Measurements from ENCODE around the gene PDGFD. TPM values are rescaled to one million over a fixed set of nuclear protein-coding genes. Genes with fewer than 3 reads are reported as not detected.

The PDGFD gene
- total RNA-seq (ENCODE audit: unreplicated experiment): 0.49 TPM
- long read RNA-seq: 0 reads

DNA sequence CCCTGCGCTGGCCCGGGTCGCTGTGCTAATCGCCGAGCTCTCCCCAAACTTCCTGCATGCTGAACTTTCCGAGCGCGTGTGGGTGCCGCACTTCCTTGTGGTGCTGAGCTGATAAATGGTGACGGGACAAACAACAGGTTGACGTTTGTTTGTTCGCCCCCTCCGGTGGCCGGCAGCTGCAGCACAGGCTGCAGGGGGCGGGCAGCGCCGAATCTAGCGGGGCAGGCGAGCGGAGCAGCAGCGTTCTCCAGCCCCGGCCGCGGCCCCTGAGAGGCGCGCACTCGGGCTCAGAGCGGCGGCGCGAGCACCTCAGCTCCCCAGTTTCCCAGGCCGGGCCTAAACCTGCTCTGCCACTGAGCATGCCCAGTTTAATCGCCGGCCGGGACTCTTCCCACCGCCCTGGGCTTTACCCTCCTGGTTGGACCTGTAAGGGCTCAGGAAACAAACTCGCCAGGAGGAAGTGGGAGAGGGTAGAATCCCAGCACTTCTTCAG is at the start of gene PDGFD:
Gene PDGFD (minus strand): TSS at position 120 of the 493 bp plus-strand sequence.
- Mint-ChIP-seq H3K36me3 (ENCODE audit: unreplicated experiment) (no peaks in the 10 kb centered on the region), H3K27me3 (ENCODE audit: unreplicated experiment) (no peaks in the 10 kb centered on the region), H3K4me3 (ENCODE audit: unreplicated experiment) (peak within 1 kb of the TSS; percentile 96), H3K4me1 (ENCODE audit: low read depth, unreplicated experiment) (peaks cover 3% of the 10 kb centered on the region), H3K9me3 (ENCODE audit: unreplicated experiment) (no peaks in the 10 kb centered on the region), H3K27ac (ENCODE audit: unreplicated experiment) (no peak within 1 kb of the TSS)
- peak; percentile 67 for DNase-seq
- TF ChIP-seq, protein P1, sequence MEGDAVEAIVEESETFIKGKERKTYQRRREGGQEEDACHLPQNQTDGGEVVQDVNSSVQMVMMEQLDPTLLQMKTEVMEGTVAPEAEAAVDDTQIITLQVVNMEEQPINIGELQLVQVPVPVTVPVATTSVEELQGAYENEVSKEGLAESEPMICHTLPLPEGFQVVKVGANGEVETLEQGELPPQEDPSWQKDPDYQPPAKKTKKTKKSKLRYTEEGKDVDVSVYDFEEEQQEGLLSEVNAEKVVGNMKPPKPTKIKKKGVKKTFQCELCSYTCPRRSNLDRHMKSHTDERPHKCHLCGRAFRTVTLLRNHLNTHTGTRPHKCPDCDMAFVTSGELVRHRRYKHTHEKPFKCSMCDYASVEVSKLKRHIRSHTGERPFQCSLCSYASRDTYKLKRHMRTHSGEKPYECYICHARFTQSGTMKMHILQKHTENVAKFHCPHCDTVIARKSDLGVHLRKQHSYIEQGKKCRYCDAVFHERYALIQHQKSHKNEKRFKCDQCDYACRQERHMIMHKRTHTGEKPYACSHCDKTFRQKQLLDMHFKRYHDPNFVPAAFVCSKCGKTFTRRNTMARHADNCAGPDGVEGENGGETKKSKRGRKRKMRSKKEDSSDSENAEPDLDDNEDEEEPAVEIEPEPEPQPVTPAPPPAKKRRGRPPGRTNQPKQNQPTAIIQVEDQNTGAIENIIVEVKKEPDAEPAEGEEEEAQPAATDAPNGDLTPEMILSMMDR (IDR thresholded peaks at IDR 0.05; ENCODE audit: partially characterized antibody, unreplicated experiment): peak; percentile 23

GRCh38 chr11:104206936-104207335 is 43.0 kb upstream of the PDGFD start:
- Mint-ChIP-seq H3K4me3 (ENCODE audit: unreplicated experiment) (no peak overlapping the region), H3K27me3 (ENCODE audit: unreplicated experiment) (peaks cover 3% of the 10 kb centered on the region), H3K4me1 (ENCODE audit: low read depth, unreplicated experiment) (no peaks in the 10 kb centered on the region), H3K9me3 (ENCODE audit: unreplicated experiment) (no peaks in the 10 kb centered on the region), H3K36me3 (ENCODE audit: unreplicated experiment) (no peaks in the 10 kb centered on the region), H3K27ac (ENCODE audit: unreplicated experiment) (no peak overlapping the region)
- DNase-seq: no peak
- TF ChIP-seq, protein P1 (IDR thresholded peaks at IDR 0.05; ENCODE audit: partially characterized antibody, unreplicated experiment): no peak

GRCh38 chr11:104205838-104206237 is 41.9 kb upstream of the PDGFD start:
- Mint-ChIP-seq H3K27me3 (ENCODE audit: unreplicated experiment) (no peaks in the 10 kb centered on the region), H3K4me1 (ENCODE audit: low read depth, unreplicated experiment) (no peaks in the 10 kb centered on the region), H3K4me3 (ENCODE audit: unreplicated experiment) (no peak overlapping the region), H3K9me3 (ENCODE audit: unreplicated experiment) (no peaks in the 10 kb centered on the region), H3K36me3 (ENCODE audit: unreplicated experiment) (no peaks in the 10 kb centered on the region), H3K27ac (ENCODE audit: unreplicated experiment) (no peak overlapping the region)
- DNase-seq: no peak
- TF ChIP-seq, protein P1 (IDR thresholded peaks at IDR 0.05; ENCODE audit: partially characterized antibody, unreplicated experiment): no peak

DNA sequence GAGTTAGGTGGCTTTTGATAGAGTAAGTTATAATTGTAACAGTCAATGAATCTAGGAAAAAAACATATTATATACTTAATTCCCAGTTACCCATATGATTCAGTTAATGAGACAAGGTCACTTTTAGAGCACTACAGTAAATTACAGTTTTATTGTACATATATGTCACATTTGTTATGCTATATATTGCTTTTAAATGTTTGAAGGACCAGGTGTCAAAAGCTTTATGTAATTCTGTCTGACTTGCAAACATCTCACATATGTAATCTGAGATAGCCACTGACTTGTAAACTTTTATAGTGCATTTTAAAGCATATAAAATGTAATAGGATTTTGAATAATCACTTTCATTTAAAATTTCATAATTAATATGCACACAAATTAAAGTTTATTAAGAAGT is 36.7 kb upstream of the PDGFD start:
- TF ChIP-seq, protein P1 (IDR thresholded peaks at IDR 0.05; ENCODE audit: partially characterized antibody, unreplicated experiment): no peak
- H3K27ac Mint-ChIP-seq (ENCODE audit: unreplicated experiment): no peak overlapping the region

GRCh38 chr11:104199053-104199452 is 35.1 kb upstream of the PDGFD start:
- Mint-ChIP-seq H3K9me3 (ENCODE audit: unreplicated experiment) (no peaks in the 10 kb centered on the region), H3K4me3 (ENCODE audit: unreplicated experiment) (no peak overlapping the region), H3K4me1 (ENCODE audit: low read depth, unreplicated experiment) (peaks cover 7% of the 10 kb centered on the region), H3K36me3 (ENCODE audit: unreplicated experiment) (no peaks in the 10 kb centered on the region), H3K27ac (ENCODE audit: unreplicated experiment) (no peak overlapping the region), H3K27me3 (ENCODE audit: unreplicated experiment) (no peaks in the 10 kb centered on the region)
- DNase-seq: no peak
- TF ChIP-seq, protein P1 (IDR thresholded peaks at IDR 0.05; ENCODE audit: partially characterized antibody, unreplicated experiment): no peak

More for the DNA sequence above, 36.7 kb upstream of the PDGFD start:
- DNase-seq: no peak
- H3K9me3 Mint-ChIP-seq (ENCODE audit: unreplicated experiment): no peaks in the 10 kb centered on the region
- H3K4me3 Mint-ChIP-seq (ENCODE audit: unreplicated experiment): no peak overlapping the region
- no peaks in the 10 kb centered on the region for H3K27me3 Mint-ChIP-seq (ENCODE audit: unreplicated experiment)
- H3K36me3 Mint-ChIP-seq (ENCODE audit: unreplicated experiment): no peaks in the 10 kb centered on the region
- H3K4me1 Mint-ChIP-seq (ENCODE audit: low read depth, unreplicated experiment): peaks cover 7% of the 10 kb centered on the region
